Mesothelial cell of epicardium (in vitro differentiated cells): ENCODE measurements around the gene THRB. TPM values are rescaled to one million over a fixed set of nuclear protein-coding genes. Genes with fewer than 3 reads are reported as not detected.

Experiments
- DNase-seq, 2 experiments: peaks; one replicate each; pipeline ENCODE4 v3.0.0; 2021; ENCODE audit warnings: low spot score in 2 of 2; ENCODE audit not compliant: unreplicated experiment in 2 of 2
- H3K27ac Mint-ChIP-seq: 2 replicates; pipeline ENCODE4 v1.8.0; 2021; ENCODE audit warnings: mixed read lengths
- H3K27me3 Mint-ChIP-seq: 2 replicates; pipeline ENCODE4 v1.8.0; 2021; ENCODE audit warnings: low read depth, mixed read lengths
- H3K36me3 Mint-ChIP-seq: 2 replicates; pipeline ENCODE4 v1.8.0; 2021; ENCODE audit warnings: mixed read lengths
- H3K4me1 Mint-ChIP-seq: 2 replicates; pipeline ENCODE4 v1.8.0; 2021; ENCODE audit warnings: mixed read lengths
- H3K4me3 Mint-ChIP-seq: 2 replicates; pipeline ENCODE4 v1.8.0; 2021; ENCODE audit warnings: mild to moderate bottlenecking, moderate library complexity, mixed read lengths
- H3K9me3 Mint-ChIP-seq: 2 replicates; pipeline ENCODE4 v1.8.0; 2021; ENCODE audit warnings: mixed read lengths
- CTCF ChIP-seq: fragments of 200-600 bp; sonication (generic); IDR thresholded peaks from one replicate; pipeline ENCODE4 v1.5.0; 2021; ENCODE audit warnings: antibody characterized with exemption; ENCODE audit not compliant: unreplicated experiment
- total RNA-seq: library from RNA; stranded (reverse); gene quantifications from 3 replicates; pipeline ENCODE4 v1.2.1, GENCODE V29; 2021

Gene THRB
- total RNA-seq, 1 donor from 2014 or later = 3.4 TPM

- no peak for DNase-seq
- H3K4me1 Mint-ChIP-seq = peaks cover 6% of the 10 kb centered on the region
- H3K4me3 Mint-ChIP-seq = no peak overlapping the region
- H3K9me3 Mint-ChIP-seq = no peaks in the 10 kb centered on the region
- H3K27me3 Mint-ChIP-seq = no peaks in the 10 kb centered on the region
- H3K27ac Mint-ChIP-seq = no peak overlapping the region
- no peaks in the 10 kb centered on the region for H3K36me3 Mint-ChIP-seq
- TF ChIP-seq CTCF = no peak
Observed at GRCh38 chr3:24168977-24169376, 325.7 kb downstream of the THRB start.

- no peak for DNase-seq
- no peak overlapping the region for H3K27ac Mint-ChIP-seq
- H3K4me1 Mint-ChIP-seq = peaks cover 6% of the 10 kb centered on the region
- no peaks in the 10 kb centered on the region for H3K9me3 Mint-ChIP-seq
- H3K36me3 Mint-ChIP-seq = no peaks in the 10 kb centered on the region
- H3K4me3 Mint-ChIP-seq = no peak overlapping the region
- H3K27me3 Mint-ChIP-seq = no peaks in the 10 kb centered on the region
- no peak for TF ChIP-seq CTCF
Observed at GRCh38 chr3:24167429-24167828, 327.2 kb downstream of the THRB start.

GRCh38 chr3:24166515-24166914, 328.1 kb downstream of the THRB start:
- Mint-ChIP-seq H3K9me3 (no peaks in the 10 kb centered on the region), H3K4me3 (no peak overlapping the region), H3K36me3 (no peaks in the 10 kb centered on the region), H3K4me1 (peaks cover 11% of the 10 kb centered on the region), H3K27ac (no peak overlapping the region), H3K27me3 (no peaks in the 10 kb centered on the region)
- no peak for DNase-seq
- TF ChIP-seq CTCF = no peak

GRCh38 chr3:24165603-24165982, 329.1 kb downstream of the THRB start:
- Mint-ChIP-seq H3K27ac (no peak overlapping the region), H3K27me3 (no peaks in the 10 kb centered on the region), H3K4me3 (no peak overlapping the region), H3K4me1 (peaks cover 13% of the 10 kb centered on the region), H3K9me3 (no peaks in the 10 kb centered on the region), H3K36me3 (no peaks in the 10 kb centered on the region)
- no peak for DNase-seq
- no peak for TF ChIP-seq CTCF

- H3K4me3 Mint-ChIP-seq = no peak overlapping the region
- no peaks in the 10 kb centered on the region for H3K27me3 Mint-ChIP-seq
- H3K4me1 Mint-ChIP-seq = peaks cover 13% of the 10 kb centered on the region
- H3K9me3 Mint-ChIP-seq = no peaks in the 10 kb centered on the region
- no peak for DNase-seq
- no peak for TF ChIP-seq CTCF
- H3K36me3 Mint-ChIP-seq = no peaks in the 10 kb centered on the region
- H3K27ac Mint-ChIP-seq = no peak overlapping the region
Observed at GRCh38 chr3:24164967-24165602, 329.6 kb downstream of the THRB start.

GRCh38 chr3:24162929-24163328, 331.7 kb downstream of the THRB start:
- TF ChIP-seq CTCF = no peak
- Mint-ChIP-seq H3K9me3 (no peaks in the 10 kb centered on the region), H3K27ac (no peak overlapping the region), H3K27me3 (no peaks in the 10 kb centered on the region), H3K4me1 (peaks cover 13% of the 10 kb centered on the region), H3K36me3 (no peaks in the 10 kb centered on the region), H3K4me3 (no peak overlapping the region)
- DNase-seq = no peak
